IMR-90 (cell line): ENCODE data around the gene FASLG. TPM values are rescaled to one million over a fixed set of nuclear protein-coding genes. Genes with fewer than 3 reads are reported as not detected.

Experiments used
- ATAC-seq: fragments of 200-7000 bp; cut with Tn5 transposase; 2 replicates; pipeline ENCODE4 v1.9.1; 2020; ENCODE audit warnings: low read depth, mild to moderate bottlenecking, moderate library complexity
- Bru-seq: library from RNA; stranded (reverse); fragments of 400-500 nt; gene quantifications from one replicate; lab custom pipeline; 2021; lab: Mats Ljungman, UMichigan
- BruChase-seq, 2 experiments: library from RNA; stranded (reverse); fragments of 400-500 nt; gene quantifications; one replicate each; lab custom pipeline; 2021; lab: Mats Ljungman, UMichigan
- BruUV-seq: library from RNA; stranded (reverse); fragments of 400-500 nt; replicated peaks from 2 replicates; lab custom pipeline; 2021; lab: Mats Ljungman, UMichigan
- CTCF ChIA-PET: fragments of 300-600 bp; formaldehyde crosslinking; extraction: SDS; loops from one replicate; lab custom pipeline; 2021; ENCODE audit warnings: antibody characterized with exemption; lab: Yijun Ruan, JAX
- POLR2A ChIA-PET: fragments of 300-600 bp; sonication (Branson Sonifier 250); formaldehyde crosslinking; loops from one replicate; lab custom pipeline; 2022; ENCODE audit warnings: antibody characterized with exemption; ENCODE audit not compliant: unreplicated experiment; lab: Charles Lee
- DNase-seq: peaks from one replicate; pipeline ENCODE4 v3.0.0; 2013
- H2AFZ ChIP-seq: replicated peaks from 2 replicates; pipeline ENCODE3; 2013; ENCODE audit warnings: low read length, mild to moderate bottlenecking; ENCODE audit not compliant: poor library complexity
- H2AK5ac ChIP-seq: 2 replicates; pipeline ENCODE4 v1.6.1; 2013; ENCODE audit warnings: low read depth, low read length, inconsistent platforms
- H2AK9ac ChIP-seq: replicated peaks from 2 replicates; pipeline ENCODE3; 2013; ENCODE audit warnings: mild to moderate bottlenecking, low read depth, low read length, moderate library complexity; ENCODE audit not compliant: poor library complexity
- H2BK120ac ChIP-seq: 2 replicates; pipeline ENCODE4 v1.6.1; 2013; ENCODE audit warnings: low read depth, low read length, inconsistent platforms
- H2BK15ac ChIP-seq: 3 replicates; pipeline ENCODE4 v1.6.1; 2013; ENCODE audit warnings: low read depth, low read length, inconsistent platforms
- H2BK20ac ChIP-seq: 2 replicates; pipeline ENCODE4 v1.6.1; 2013; ENCODE audit warnings: low read depth, mild to moderate bottlenecking, inconsistent platforms, low read length, moderate library complexity
- H2BK5ac ChIP-seq: 2 replicates; pipeline ENCODE4 v1.6.1; 2013; ENCODE audit warnings: mild to moderate bottlenecking, low read depth, low read length, inconsistent platforms; ENCODE audit not compliant: poor library complexity, severe bottlenecking
- H3K14ac ChIP-seq: replicated peaks from 2 replicates; pipeline ENCODE4 v1.6.1; 2013; ENCODE audit warnings: low read depth, low read length, inconsistent platforms
- H3K18ac ChIP-seq: 2 replicates; pipeline ENCODE4 v1.6.1; 2013; ENCODE audit warnings: low read depth, low read length, control low read depth
- H3K23ac ChIP-seq: 2 replicates; pipeline ENCODE4 v1.6.1; 2013; ENCODE audit warnings: low read depth, low read length, inconsistent platforms
- H3K27ac ChIP-seq: 2 replicates; pipeline ENCODE4 v1.5.1; 2013; ENCODE audit warnings: mild to moderate bottlenecking, control low read depth, low read length; ENCODE audit not compliant: insufficient read depth
- H3K27me3 ChIP-seq: 2 replicates; pipeline ENCODE4 v1.6.1; 2013; ENCODE audit warnings: low read length; ENCODE audit not compliant: control insufficient read depth, insufficient read depth
- H3K36me3 ChIP-seq: 2 replicates; pipeline ENCODE4 v1.6.1; 2013; ENCODE audit warnings: low read length, mixed read lengths; ENCODE audit not compliant: control insufficient read depth, insufficient read depth
- H3K4ac ChIP-seq: 2 replicates; pipeline ENCODE4 v1.6.1; 2013; ENCODE audit warnings: low read depth, low read length, inconsistent platforms
- H3K4me1 ChIP-seq: 2 replicates; pipeline ENCODE4 v1.6.1; 2013; ENCODE audit warnings: low read length, mixed read lengths; ENCODE audit not compliant: control insufficient read depth, insufficient read depth
- H3K4me2 ChIP-seq: 2 replicates; pipeline ENCODE4 v1.6.1; 2013; ENCODE audit warnings: low read depth, mild to moderate bottlenecking, control low read depth, low read length, moderate library complexity
- H3K4me3 ChIP-seq: 2 replicates; pipeline ENCODE4 v1.5.1; 2013; ENCODE audit warnings: low read depth, mild to moderate bottlenecking, control low read depth, low read length, moderate library complexity; ENCODE audit not compliant: insufficient read depth
- H3K56ac ChIP-seq: 2 replicates; pipeline ENCODE4 v1.6.1; 2013; ENCODE audit warnings: low read length, inconsistent platforms; ENCODE audit not compliant: insufficient read depth; ENCODE audit errors: extremely low read depth
- H3K79me1 ChIP-seq, 2 experiments: 2 replicates each; pipeline ENCODE4 v1.6.1; 2013; ENCODE audit warnings: low read length in 2 of 2, inconsistent platforms in 1 of 2, low read depth in 1 of 2
- H3K9ac ChIP-seq: 2 replicates; pipeline ENCODE4 v1.6.1; 2013; ENCODE audit warnings: low read depth, low read length, control low read depth
- H3K9me1 ChIP-seq: 2 replicates; pipeline ENCODE4 v1.6.1; 2013; ENCODE audit warnings: low read length, inconsistent platforms; ENCODE audit not compliant: insufficient read depth
- H3K9me3 ChIP-seq: 2 replicates; pipeline ENCODE4 v1.6.1; 2013; ENCODE audit warnings: low read length; ENCODE audit not compliant: control insufficient read depth, insufficient read depth
- H4K20me1 ChIP-seq: 2 replicates; pipeline ENCODE4 v1.6.1; 2013; ENCODE audit warnings: low read length, inconsistent platforms; ENCODE audit not compliant: insufficient read depth
- H4K5ac ChIP-seq: 2 replicates; pipeline ENCODE4 v1.6.1; 2013; ENCODE audit warnings: mild to moderate bottlenecking, low read depth, low read length, control low read depth
- H4K8ac ChIP-seq, 2 experiments: 2 replicates each; pipeline ENCODE4 v1.6.1; 2013; ENCODE audit warnings: low read depth in 2 of 2, low read length in 2 of 2, control low read depth in 1 of 2, inconsistent platforms in 1 of 2
- H4K91ac ChIP-seq: 2 replicates; pipeline ENCODE4 v1.6.1; 2013; ENCODE audit warnings: low read depth, low read length, inconsistent platforms; ENCODE audit not compliant: insufficient read depth
- BHLHE40 ChIP-seq: fragments of 150-350 bp; IDR thresholded peaks from 2 replicates; pipeline ENCODE4 v1.6.1; 2016; ENCODE audit warnings: mild to moderate bottlenecking, low read depth, low read length
- CEBPB ChIP-seq: IDR thresholded peaks from 2 replicates; pipeline ENCODE4 v1.6.1; 2012; ENCODE audit warnings: low read depth, low read length, improper control_type of control experiment
- FOS ChIP-seq: fragments of 150-350 bp; IDR thresholded peaks from 2 replicates; pipeline ENCODE4 v1.6.1; 2016; ENCODE audit warnings: low read depth, low read length
- MAFK ChIP-seq: IDR thresholded peaks from 2 replicates; pipeline ENCODE4 v1.6.1; 2012; ENCODE audit warnings: low read depth, low read length, improper control_type of control experiment
- MAZ ChIP-seq: IDR thresholded peaks from 2 replicates; pipeline ENCODE4 v1.6.1; 2012; ENCODE audit warnings: low read depth, mild to moderate bottlenecking, low read length, improper control_type of control experiment, moderate library complexity, borderline replicate concordance
- MXI1 ChIP-seq: IDR thresholded peaks from 2 replicates; pipeline ENCODE4 v1.6.1; 2012; ENCODE audit warnings: low read depth, mild to moderate bottlenecking, low read length, moderate library complexity, borderline replicate concordance
- NFE2L2 ChIP-seq: fragments of 150-350 bp; IDR thresholded peaks from 2 replicates; pipeline ENCODE4 v1.6.1; 2016; ENCODE audit warnings: low read depth, mild to moderate bottlenecking, low read length
- POLR2A ChIP-seq: IDR thresholded peaks from 2 replicates; pipeline ENCODE4 v1.6.1; 2012; ENCODE audit warnings: mild to moderate bottlenecking, low read depth, low read length
- RAD21 ChIP-seq: IDR thresholded peaks from 2 replicates; pipeline ENCODE4 v1.6.1; 2012; ENCODE audit warnings: low read length, improper control_type of control experiment
- RCOR1 ChIP-seq: IDR thresholded peaks from 2 replicates; pipeline ENCODE4 v1.6.1; 2012; ENCODE audit warnings: mild to moderate bottlenecking, low read length, improper control_type of control experiment; ENCODE audit not compliant: insufficient replicate concordance
- WGBS, 2 experiments: methylation state at CpG; one replicate each; pipeline versions ENCODE4 v1.1.5 to v1.1.7; 2013; ENCODE audit warnings: missing lambda C conversion rate in 2 of 2; ENCODE audit not compliant: insufficient read length in 1 of 2; ENCODE audit errors: extremely low coverage in 2 of 2; 5-methylcytosine and 5-hydroxymethylcytosine counted together
- dilution Hi-C: fragments of 300-500 bp; cut with HindIII; formaldehyde crosslinking; loops from one replicate; pipeline ENCODE4 v1.14.3; 2018; ENCODE audit warnings: low sequenced_read_pairs; ENCODE audit not compliant: unreplicated experiment
- in situ Hi-C: fragments of 300-500 bp; cut with MboI; formaldehyde crosslinking; loops from 3 replicates; pipeline ENCODE4 v1.14.3; 2019; ENCODE audit warnings: low sequenced_read_pairs, inconsistent platforms, mixed read lengths
- intact Hi-C: fragments of 100-400 bp; cut with micrococcal nuclease; formaldehyde crosslinking; loops from 2 replicates; pipeline ENCODE4 v1.10.0; 2022
- long read RNA-seq: library from polyadenylated mRNA; unstranded; transcript quantifications from one replicate; pipeline ENCODE4 v2.0.0, GENCODE V29; 2021; ENCODE audit not compliant: unreplicated experiment
- polyA plus RNA-seq, 3 experiments: library from polyadenylated mRNA; depleted of rRNA; stranded (reverse); fragments of >200 nt; gene quantifications; 2 replicates each; pipeline ENCODE4 v1.2.3, GENCODE V29; 2012; ENCODE audit warnings: low replicate concordance in 1 of 3
- total RNA-seq: library from RNA; depleted of rRNA; stranded (reverse); fragments of >200 nt; gene quantifications from 2 replicates; pipeline ENCODE4 v1.2.3, GENCODE V29; 2012; rRNA removed
- TF ChIP-seq, protein P1 (sequence below): conservative IDR thresholded peaks from 2 replicates; pipeline ENCODE4 v1.5.1; 2012; ENCODE audit warnings: mild to moderate bottlenecking, low read depth, low read length, improper control_type of control experiment
- TF ChIP-seq, protein P2 (sequence below): fragments of 150-350 bp; IDR thresholded peaks from 2 replicates; pipeline ENCODE4 v1.6.1; 2016; ENCODE audit warnings: low read depth, mild to moderate bottlenecking, low read length, moderate library complexity, borderline replicate concordance
- TF ChIP-seq, protein P3 (sequence below): fragments of 150-350 bp; IDR thresholded peaks from 2 replicates; pipeline ENCODE4 v1.6.1; 2017; ENCODE audit warnings: mild to moderate bottlenecking, antibody characterized with exemption, low read length, low read depth

Gene FASLG, protein sequence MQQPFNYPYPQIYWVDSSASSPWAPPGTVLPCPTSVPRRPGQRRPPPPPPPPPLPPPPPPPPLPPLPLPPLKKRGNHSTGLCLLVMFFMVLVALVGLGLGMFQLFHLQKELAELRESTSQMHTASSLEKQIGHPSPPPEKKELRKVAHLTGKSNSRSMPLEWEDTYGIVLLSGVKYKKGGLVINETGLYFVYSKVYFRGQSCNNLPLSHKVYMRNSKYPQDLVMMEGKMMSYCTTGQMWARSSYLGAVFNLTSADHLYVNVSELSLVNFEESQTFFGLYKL
- 0.18 and 0.28 TPM in 2 replicates for total RNA-seq
- 0.10 and 0.14 TPM in 2 replicates for polyA plus RNA-seq (2012; rRNA removed)
- 0.06 and 0.07 TPM in 2 replicates for polyA plus RNA-seq (2012; cell fraction: cytosol; rRNA removed)
- 0.05 and 0.09 TPM in 2 replicates for polyA plus RNA-seq (2012; cell fraction: nucleus; rRNA removed; ENCODE audit: low replicate concordance)
- not detected for Bru-seq, nascent RNA
- not detected for BruChase-seq, experiment 1, labeled RNA remaining after a 6-hour chase
- BruChase-seq, experiment 2, labeled RNA remaining after a 2-hour chase: not detected
- long read RNA-seq: 0 reads

DNA sequence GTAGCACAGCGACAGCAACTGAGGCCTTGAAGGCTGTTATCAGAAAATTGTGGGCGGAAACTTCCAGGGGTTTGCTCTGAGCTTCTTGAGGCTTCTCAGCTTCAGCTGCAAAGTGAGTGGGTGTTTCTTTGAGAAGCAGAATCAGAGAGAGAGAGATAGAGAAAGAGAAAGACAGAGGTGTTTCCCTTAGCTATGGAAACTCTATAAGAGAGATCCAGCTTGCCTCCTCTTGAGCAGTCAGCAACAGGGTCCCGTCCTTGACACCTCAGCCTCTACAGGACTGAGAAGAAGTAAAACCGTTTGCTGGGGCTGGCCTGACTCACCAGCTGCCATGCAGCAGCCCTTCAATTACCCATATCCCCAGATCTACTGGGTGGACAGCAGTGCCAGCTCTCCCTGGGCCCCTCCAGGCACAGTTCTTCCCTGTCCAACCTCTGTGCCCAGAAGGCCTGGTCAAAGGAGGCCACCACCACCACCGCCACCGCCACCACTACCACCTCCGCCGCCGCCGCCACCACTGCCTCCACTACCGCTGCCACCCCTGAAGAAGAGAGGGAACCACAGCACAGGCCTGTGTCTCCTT, at the start of gene FASLG:
TSS of gene FASLG (plus strand) at position 233 of the 583 bp plus-strand sequence. CDS start at position 332, 99 bp downstream.
- no peak within 1 kb of the TSS for H2BK20ac ChIP-seq
- H3K9ac ChIP-seq: no peak within 1 kb of the TSS
- no peaks in the 10 kb centered on the region for H4K20me1 ChIP-seq
- no peak within 1 kb of the TSS for H3K56ac ChIP-seq
- peak within 1 kb of the TSS; percentile 46 for H2AFZ ChIP-seq
- peak within 1 kb of the TSS; percentile 9; the same call in 1 of the 2 replicates for H2AK5ac ChIP-seq
- in situ Hi-C loops (no loop called here), dilution Hi-C loops (no loop called here), intact Hi-C loops (no loop called here)
- no peak within 1 kb of the TSS for H3K23ac ChIP-seq
- H3K4me1 ChIP-seq: no peaks in the 10 kb centered on the region
- H4K8ac ChIP-seq: no peak within 1 kb of the TSS
- no peak within 1 kb of the TSS for H2BK15ac ChIP-seq
- 0 out of 2 replicates have a peak, but pooled peaks cover 3% of the 10 kb centered on the region for H3K9me1 ChIP-seq
- ATAC-seq (no peak), DNase-seq (peak; percentile 14)
- no peak within 1 kb of the TSS for H4K91ac ChIP-seq
- WGBS, 2 experiments: 56% methylated on average over 3 of the region's 11 CpGs; no CpG with 5 or more reads in 1 of the 2 experiments
- H2BK5ac ChIP-seq: no peak within 1 kb of the TSS
- no peak within 1 kb of the TSS for H3K27ac ChIP-seq
- ChIA-PET POLR2A (no interaction called here), CTCF (interaction anchor here (0.6 kb wide), 1 partner anchor 51 kb away, joined by 5 read pairs; no protein-coding TSS in a partner anchor)
- no peaks in the 10 kb centered on the region for H3K36me3 ChIP-seq
- H3K79me1 ChIP-seq: no peaks in the 10 kb centered on the region
- no peak within 1 kb of the TSS for H2BK120ac ChIP-seq
- no TSS peak for BruUV-seq
- no peak within 1 kb of the TSS; the same call in 1 of the 2 replicates for H3K14ac ChIP-seq
- H3K9me3 ChIP-seq: no peaks in the 10 kb centered on the region
- no peaks in the 10 kb centered on the region for H3K27me3 ChIP-seq
- H4K5ac ChIP-seq: no peak within 1 kb of the TSS
- no peak within 1 kb of the TSS for H3K4me2 ChIP-seq
- no peak within 1 kb of the TSS for H3K4me3 ChIP-seq
- no peak within 1 kb of the TSS for H3K4ac ChIP-seq
- no peak within 1 kb of the TSS for H2AK9ac ChIP-seq
- no peak within 1 kb of the TSS for H3K18ac ChIP-seq
- TF ChIP-seq, protein P1, sequence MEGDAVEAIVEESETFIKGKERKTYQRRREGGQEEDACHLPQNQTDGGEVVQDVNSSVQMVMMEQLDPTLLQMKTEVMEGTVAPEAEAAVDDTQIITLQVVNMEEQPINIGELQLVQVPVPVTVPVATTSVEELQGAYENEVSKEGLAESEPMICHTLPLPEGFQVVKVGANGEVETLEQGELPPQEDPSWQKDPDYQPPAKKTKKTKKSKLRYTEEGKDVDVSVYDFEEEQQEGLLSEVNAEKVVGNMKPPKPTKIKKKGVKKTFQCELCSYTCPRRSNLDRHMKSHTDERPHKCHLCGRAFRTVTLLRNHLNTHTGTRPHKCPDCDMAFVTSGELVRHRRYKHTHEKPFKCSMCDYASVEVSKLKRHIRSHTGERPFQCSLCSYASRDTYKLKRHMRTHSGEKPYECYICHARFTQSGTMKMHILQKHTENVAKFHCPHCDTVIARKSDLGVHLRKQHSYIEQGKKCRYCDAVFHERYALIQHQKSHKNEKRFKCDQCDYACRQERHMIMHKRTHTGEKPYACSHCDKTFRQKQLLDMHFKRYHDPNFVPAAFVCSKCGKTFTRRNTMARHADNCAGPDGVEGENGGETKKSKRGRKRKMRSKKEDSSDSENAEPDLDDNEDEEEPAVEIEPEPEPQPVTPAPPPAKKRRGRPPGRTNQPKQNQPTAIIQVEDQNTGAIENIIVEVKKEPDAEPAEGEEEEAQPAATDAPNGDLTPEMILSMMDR: no peak
- no peak for TF ChIP-seq POLR2A
- TF ChIP-seq, protein P2, sequence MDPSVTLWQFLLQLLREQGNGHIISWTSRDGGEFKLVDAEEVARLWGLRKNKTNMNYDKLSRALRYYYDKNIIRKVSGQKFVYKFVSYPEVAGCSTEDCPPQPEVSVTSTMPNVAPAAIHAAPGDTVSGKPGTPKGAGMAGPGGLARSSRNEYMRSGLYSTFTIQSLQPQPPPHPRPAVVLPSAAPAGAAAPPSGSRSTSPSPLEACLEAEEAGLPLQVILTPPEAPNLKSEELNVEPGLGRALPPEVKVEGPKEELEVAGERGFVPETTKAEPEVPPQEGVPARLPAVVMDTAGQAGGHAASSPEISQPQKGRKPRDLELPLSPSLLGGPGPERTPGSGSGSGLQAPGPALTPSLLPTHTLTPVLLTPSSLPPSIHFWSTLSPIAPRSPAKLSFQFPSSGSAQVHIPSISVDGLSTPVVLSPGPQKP: no peak
- no peak for TF ChIP-seq MXI1
- no peak for TF ChIP-seq MAFK
- no peak for TF ChIP-seq BHLHE40
- TF ChIP-seq RAD21: no peak
- TF ChIP-seq MAZ: no peak
- TF ChIP-seq CEBPB: no peak
- no peak for TF ChIP-seq RCOR1
- no peak for TF ChIP-seq NFE2L2
- TF ChIP-seq FOS: no peak
- TF ChIP-seq, protein P3, sequence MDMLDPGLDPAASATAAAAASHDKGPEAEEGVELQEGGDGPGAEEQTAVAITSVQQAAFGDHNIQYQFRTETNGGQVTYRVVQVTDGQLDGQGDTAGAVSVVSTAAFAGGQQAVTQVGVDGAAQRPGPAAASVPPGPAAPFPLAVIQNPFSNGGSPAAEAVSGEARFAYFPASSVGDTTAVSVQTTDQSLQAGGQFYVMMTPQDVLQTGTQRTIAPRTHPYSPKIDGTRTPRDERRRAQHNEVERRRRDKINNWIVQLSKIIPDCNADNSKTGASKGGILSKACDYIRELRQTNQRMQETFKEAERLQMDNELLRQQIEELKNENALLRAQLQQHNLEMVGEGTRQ: no peak
